ENCODE data around the gene TEX264.

Gene TEX264

GRCh38 chr3:51708216-51708845 is 37.3 kb downstream of the TEX264 start:
- H3K27ac ChIP-seq (ENCODE audit: low read depth, low read length) = no peak overlapping the region
- H3K36me3 ChIP-seq (ENCODE audit: control insufficient read depth, insufficient read depth, low read length) = no peaks in the 10 kb centered on the region
- no peaks in the 10 kb centered on the region for H3K9me3 ChIP-seq (ENCODE audit: control insufficient read depth, insufficient read depth, low read length)

DNA sequence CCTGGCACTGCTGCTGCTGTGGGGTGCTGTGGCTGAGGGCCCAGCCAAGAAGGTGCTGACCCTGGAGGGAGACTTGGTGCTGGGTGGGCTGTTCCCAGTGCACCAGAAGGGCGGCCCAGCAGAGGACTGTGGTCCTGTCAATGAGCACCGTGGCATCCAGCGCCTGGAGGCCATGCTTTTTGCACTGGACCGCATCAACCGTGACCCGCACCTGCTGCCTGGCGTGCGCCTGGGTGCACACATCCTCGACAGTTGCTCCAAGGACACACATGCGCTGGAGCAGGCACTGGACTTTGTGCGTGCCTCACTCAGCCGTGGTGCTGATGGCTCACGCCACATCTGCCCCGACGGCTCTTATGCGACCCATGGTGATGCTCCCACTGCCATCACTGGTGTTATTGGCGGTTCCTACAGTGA is 38.0 kb downstream of the TEX264 start:
- H3K4me1 ChIP-seq (ENCODE audit: control insufficient read depth, insufficient read depth, low read length) = peaks cover 3% of the 10 kb centered on the region
- H3K27me3 ChIP-seq (ENCODE audit: control insufficient read depth, insufficient read depth, low read length) = peaks cover 24% of the 10 kb centered on the region

More at GRCh38 chr3:51708216-51708845, 37.3 kb downstream of the TEX264 start:
- Histone ChIP-seq H3K4me3 (ENCODE audit: low read depth, low read length) (no peak overlapping the region), H3K27me3 (ENCODE audit: control insufficient read depth, insufficient read depth, low read length) (peaks cover 24% of the 10 kb centered on the region), H3K9ac (ENCODE audit: low read depth, low read length) (no peak overlapping the region), H3K4me1 (ENCODE audit: control insufficient read depth, insufficient read depth, low read length) (peaks cover 9% of the 10 kb centered on the region)

DNA sequence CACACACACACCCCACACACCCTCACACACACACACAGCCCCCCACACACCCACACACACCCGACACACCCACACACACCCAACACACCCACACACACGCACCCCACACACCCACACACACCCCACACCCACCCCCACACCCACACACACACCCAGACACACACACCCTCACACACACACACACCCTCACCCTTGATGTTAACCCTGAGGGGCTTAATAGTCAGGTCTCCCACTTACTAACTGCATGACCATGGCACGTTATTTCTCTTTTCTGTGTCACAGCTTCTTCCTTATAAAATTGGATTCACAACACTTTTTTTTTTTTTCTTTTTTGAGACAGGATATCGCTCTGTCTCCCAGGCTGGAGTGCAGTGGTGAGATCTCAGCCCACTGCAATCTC is 38.6 kb downstream of the TEX264 start:
- no peak overlapping the region for H3K9ac ChIP-seq (ENCODE audit: low read depth, low read length)
- H3K9me3 ChIP-seq (ENCODE audit: control insufficient read depth, insufficient read depth, low read length) = no peaks in the 10 kb centered on the region
- no peak overlapping the region for H3K4me3 ChIP-seq (ENCODE audit: low read depth, low read length)
- no peaks in the 10 kb centered on the region for H3K4me1 ChIP-seq (ENCODE audit: control insufficient read depth, insufficient read depth, low read length)
- H3K36me3 ChIP-seq (ENCODE audit: control insufficient read depth, insufficient read depth, low read length) = no peaks in the 10 kb centered on the region
- no peak overlapping the region for H3K27ac ChIP-seq (ENCODE audit: low read depth, low read length)
- peaks cover 24% of the 10 kb centered on the region for H3K27me3 ChIP-seq (ENCODE audit: control insufficient read depth, insufficient read depth, low read length)

More for the DNA sequence above, 38.0 kb downstream of the TEX264 start:
- H3K9me3 ChIP-seq (ENCODE audit: control insufficient read depth, insufficient read depth, low read length) = no peaks in the 10 kb centered on the region
- H3K27ac ChIP-seq (ENCODE audit: low read depth, low read length) = no peak overlapping the region
- H3K4me3 ChIP-seq (ENCODE audit: low read depth, low read length) = no peak overlapping the region
- H3K9ac ChIP-seq (ENCODE audit: low read depth, low read length) = no peak overlapping the region
- no peaks in the 10 kb centered on the region for H3K36me3 ChIP-seq (ENCODE audit: control insufficient read depth, insufficient read depth, low read length)

GRCh38 chr3:51710631-51711351 is 39.7 kb downstream of the TEX264 start:
- Histone ChIP-seq H3K36me3 (ENCODE audit: control insufficient read depth, insufficient read depth, low read length) (no peaks in the 10 kb centered on the region), H3K4me1 (ENCODE audit: control insufficient read depth, insufficient read depth, low read length) (no peaks in the 10 kb centered on the region), H3K27ac (ENCODE audit: low read depth, low read length) (no peak overlapping the region), H3K27me3 (ENCODE audit: control insufficient read depth, insufficient read depth, low read length) (peaks cover 24% of the 10 kb centered on the region), H3K9ac (ENCODE audit: low read depth, low read length) (no peak overlapping the region), H3K4me3 (ENCODE audit: low read depth, low read length) (no peak overlapping the region), H3K9me3 (ENCODE audit: control insufficient read depth, insufficient read depth, low read length) (no peaks in the 10 kb centered on the region)

DNA sequence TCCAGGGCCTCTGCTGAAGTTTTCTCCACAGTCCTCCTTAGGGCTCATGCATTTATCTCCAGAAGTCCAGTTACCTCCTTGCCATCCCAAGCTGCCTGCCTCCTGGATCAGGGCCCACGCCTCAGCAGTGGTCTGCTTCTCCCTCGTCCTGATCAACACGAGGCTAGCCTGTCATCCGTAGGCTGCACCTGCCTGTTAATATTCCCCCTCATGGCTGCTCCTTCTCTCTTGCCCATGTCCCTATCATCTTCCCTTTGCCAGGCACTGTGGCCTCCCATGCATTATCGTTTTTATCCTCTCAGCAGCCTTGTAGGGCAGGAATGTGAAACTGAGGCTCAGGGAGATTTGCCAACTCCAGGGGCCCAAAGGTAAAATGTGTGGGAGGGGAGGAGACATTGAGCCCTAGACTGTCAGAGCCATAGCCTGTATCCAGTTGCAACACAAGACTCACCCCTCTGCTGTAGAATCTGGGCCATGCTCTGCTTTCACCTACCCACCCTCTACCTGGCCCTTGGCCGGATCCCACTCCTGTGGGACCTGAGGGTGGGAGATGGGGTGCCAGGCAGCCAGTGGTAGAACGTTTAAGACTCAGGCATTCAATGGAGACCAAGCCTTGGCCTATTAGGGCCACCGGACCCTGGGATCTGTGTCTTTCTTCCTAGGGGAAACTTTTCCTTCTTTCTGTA is 40.4 kb downstream of the TEX264 start:
- Histone ChIP-seq H3K9ac (ENCODE audit: low read depth, low read length) (no peak overlapping the region), H3K4me1 (ENCODE audit: control insufficient read depth, insufficient read depth, low read length) (no peaks in the 10 kb centered on the region), H3K36me3 (ENCODE audit: control insufficient read depth, insufficient read depth, low read length) (no peaks in the 10 kb centered on the region), H3K9me3 (ENCODE audit: control insufficient read depth, insufficient read depth, low read length) (no peaks in the 10 kb centered on the region), H3K27me3 (ENCODE audit: control insufficient read depth, insufficient read depth, low read length) (peaks cover 24% of the 10 kb centered on the region), H3K4me3 (ENCODE audit: low read depth, low read length) (no peak overlapping the region), H3K27ac (ENCODE audit: low read depth, low read length) (no peak overlapping the region)

GRCh38 chr3:51712038-51712420 is 41.0 kb downstream of the TEX264 start:
- Histone ChIP-seq H3K27ac (ENCODE audit: low read depth, low read length) (no peak overlapping the region), H3K4me3 (ENCODE audit: low read depth, low read length) (no peak overlapping the region), H3K9ac (ENCODE audit: low read depth, low read length) (no peak overlapping the region), H3K36me3 (ENCODE audit: control insufficient read depth, insufficient read depth, low read length) (no peaks in the 10 kb centered on the region), H3K9me3 (ENCODE audit: control insufficient read depth, insufficient read depth, low read length) (no peaks in the 10 kb centered on the region), H3K4me1 (ENCODE audit: control insufficient read depth, insufficient read depth, low read length) (no peaks in the 10 kb centered on the region), H3K27me3 (ENCODE audit: control insufficient read depth, insufficient read depth, low read length) (peaks cover 24% of the 10 kb centered on the region)

DNA sequence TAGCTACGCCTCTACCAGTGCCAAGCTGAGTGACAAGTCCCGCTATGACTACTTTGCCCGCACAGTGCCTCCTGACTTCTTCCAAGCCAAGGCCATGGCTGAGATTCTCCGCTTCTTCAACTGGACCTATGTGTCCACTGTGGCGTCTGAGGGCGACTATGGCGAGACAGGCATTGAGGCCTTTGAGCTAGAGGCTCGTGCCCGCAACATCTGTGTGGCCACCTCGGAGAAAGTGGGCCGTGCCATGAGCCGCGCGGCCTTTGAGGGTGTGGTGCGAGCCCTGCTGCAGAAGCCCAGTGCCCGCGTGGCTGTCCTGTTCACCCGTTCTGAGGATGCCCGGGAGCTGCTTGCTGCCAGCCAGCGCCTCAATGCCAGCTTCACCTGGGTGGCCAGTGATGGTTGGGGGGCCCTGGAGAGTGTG is 41.5 kb downstream of the TEX264 start:
- no peak overlapping the region for H3K9ac ChIP-seq (ENCODE audit: low read depth, low read length)
- H3K27me3 ChIP-seq (ENCODE audit: control insufficient read depth, insufficient read depth, low read length) = peaks cover 19% of the 10 kb centered on the region
- H3K36me3 ChIP-seq (ENCODE audit: control insufficient read depth, insufficient read depth, low read length) = no peaks in the 10 kb centered on the region
- no peak overlapping the region for H3K27ac ChIP-seq (ENCODE audit: low read depth, low read length)
- no peaks in the 10 kb centered on the region for H3K4me1 ChIP-seq (ENCODE audit: control insufficient read depth, insufficient read depth, low read length)
- no peaks in the 10 kb centered on the region for H3K9me3 ChIP-seq (ENCODE audit: control insufficient read depth, insufficient read depth, low read length)
- H3K4me3 ChIP-seq (ENCODE audit: low read depth, low read length) = no peak overlapping the region

DNA sequence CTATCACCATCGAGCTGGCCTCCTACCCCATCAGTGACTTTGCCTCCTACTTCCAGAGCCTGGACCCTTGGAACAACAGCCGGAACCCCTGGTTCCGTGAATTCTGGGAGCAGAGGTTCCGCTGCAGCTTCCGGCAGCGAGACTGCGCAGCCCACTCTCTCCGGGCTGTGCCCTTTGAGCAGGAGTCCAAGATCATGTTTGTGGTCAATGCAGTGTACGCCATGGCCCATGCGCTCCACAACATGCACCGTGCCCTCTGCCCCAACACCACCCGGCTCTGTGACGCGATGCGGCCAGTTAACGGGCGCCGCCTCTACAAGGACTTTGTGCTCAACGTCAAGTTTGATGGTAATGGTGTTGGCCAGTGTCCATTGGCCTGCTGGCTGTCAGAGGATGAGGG is 41.9 kb downstream of the TEX264 start:
- H3K27me3 ChIP-seq (ENCODE audit: control insufficient read depth, insufficient read depth, low read length) = peaks cover 14% of the 10 kb centered on the region
- H3K9ac ChIP-seq (ENCODE audit: low read depth, low read length) = no peak overlapping the region
- H3K4me3 ChIP-seq (ENCODE audit: low read depth, low read length) = no peak overlapping the region
- no peaks in the 10 kb centered on the region for H3K36me3 ChIP-seq (ENCODE audit: control insufficient read depth, insufficient read depth, low read length)
- H3K9me3 ChIP-seq (ENCODE audit: control insufficient read depth, insufficient read depth, low read length) = no peaks in the 10 kb centered on the region
- no peaks in the 10 kb centered on the region for H3K4me1 ChIP-seq (ENCODE audit: control insufficient read depth, insufficient read depth, low read length)
- no peak overlapping the region for H3K27ac ChIP-seq (ENCODE audit: low read depth, low read length)

DNA sequence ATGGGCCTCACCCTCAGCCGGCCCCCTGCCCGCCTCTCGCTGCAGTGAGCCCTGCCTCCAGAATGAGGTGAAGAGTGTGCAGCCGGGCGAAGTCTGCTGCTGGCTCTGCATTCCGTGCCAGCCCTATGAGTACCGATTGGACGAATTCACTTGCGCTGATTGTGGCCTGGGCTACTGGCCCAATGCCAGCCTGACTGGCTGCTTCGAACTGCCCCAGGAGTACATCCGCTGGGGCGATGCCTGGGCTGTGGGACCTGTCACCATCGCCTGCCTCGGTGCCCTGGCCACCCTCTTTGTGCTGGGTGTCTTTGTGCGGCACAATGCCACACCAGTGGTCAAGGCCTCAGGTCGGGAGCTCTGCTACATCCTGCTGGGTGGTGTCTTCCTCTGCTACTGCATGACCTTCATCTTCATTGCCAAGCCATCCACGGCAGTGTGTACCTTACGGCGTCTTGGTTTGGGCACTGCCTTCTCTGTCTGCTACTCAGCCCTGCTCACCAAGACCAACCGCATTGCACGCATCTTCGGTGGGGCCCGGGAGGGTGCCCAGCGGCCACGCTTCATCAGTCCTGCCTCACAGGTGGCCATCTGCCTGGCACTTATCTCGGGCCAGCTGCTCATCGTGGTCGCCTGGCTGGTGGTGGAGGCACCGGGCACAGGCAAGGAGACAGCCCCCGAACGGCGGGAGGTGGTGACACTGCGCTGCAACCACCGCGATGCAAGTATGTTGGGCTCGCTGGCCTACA is 44.4 kb downstream of the TEX264 start:
- Histone ChIP-seq H3K4me3 (ENCODE audit: low read depth, low read length) (no peak overlapping the region), H3K9me3 (ENCODE audit: control insufficient read depth, insufficient read depth, low read length) (no peaks in the 10 kb centered on the region)

DNA sequence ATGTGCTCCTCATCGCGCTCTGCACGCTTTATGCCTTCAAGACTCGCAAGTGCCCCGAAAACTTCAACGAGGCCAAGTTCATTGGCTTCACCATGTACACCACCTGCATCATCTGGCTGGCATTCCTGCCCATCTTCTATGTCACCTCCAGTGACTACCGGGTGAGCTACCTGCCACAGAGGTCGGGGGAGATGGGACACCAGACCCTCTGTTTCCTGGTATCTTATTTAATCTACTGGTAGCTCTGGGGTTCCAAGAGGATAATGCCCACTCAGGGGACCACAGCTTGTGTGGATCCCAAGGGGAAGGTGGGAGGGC is 44.9 kb downstream of the TEX264 start:
- Histone ChIP-seq H3K9ac (ENCODE audit: low read depth, low read length) (no peak overlapping the region), H3K27ac (ENCODE audit: low read depth, low read length) (no peak overlapping the region), H3K27me3 (ENCODE audit: control insufficient read depth, insufficient read depth, low read length) (no peaks in the 10 kb centered on the region), H3K36me3 (ENCODE audit: control insufficient read depth, insufficient read depth, low read length) (no peaks in the 10 kb centered on the region), H3K4me3 (ENCODE audit: low read depth, low read length) (no peak overlapping the region), H3K4me1 (ENCODE audit: control insufficient read depth, insufficient read depth, low read length) (no peaks in the 10 kb centered on the region), H3K9me3 (ENCODE audit: control insufficient read depth, insufficient read depth, low read length) (no peaks in the 10 kb centered on the region)

More for the DNA sequence above, 44.4 kb downstream of the TEX264 start:
- Histone ChIP-seq H3K9ac (ENCODE audit: low read depth, low read length) (no peak overlapping the region), H3K4me1 (ENCODE audit: control insufficient read depth, insufficient read depth, low read length) (no peaks in the 10 kb centered on the region), H3K27ac (ENCODE audit: low read depth, low read length) (no peak overlapping the region), H3K36me3 (ENCODE audit: control insufficient read depth, insufficient read depth, low read length) (no peaks in the 10 kb centered on the region), H3K27me3 (ENCODE audit: control insufficient read depth, insufficient read depth, low read length) (no peaks in the 10 kb centered on the region)
